IPS-18a (cell line): Measurements from ENCODE around the gene AKR1A1.
"Not testable (repeated sequence)": the region's sequence is repeated elsewhere in the genome, so short reads cannot be mapped to it uniquely, and the experiment has no call there.

Experiments used
- H3K27ac ChIP-seq: one replicate; pipeline ENCODE4 v1.5.1; 2013; ENCODE audit warnings: low read length
- H3K27me3 ChIP-seq: one replicate; pipeline ENCODE4 v1.6.1; 2013; ENCODE audit warnings: mild to moderate bottlenecking, low read length; ENCODE audit not compliant: control insufficient read depth, insufficient read depth
- H3K36me3 ChIP-seq: one replicate; pipeline ENCODE4 v1.6.1; 2013; ENCODE audit warnings: low read depth, low read length; ENCODE audit not compliant: control insufficient read depth
- H3K4me1 ChIP-seq: one replicate; pipeline ENCODE4 v1.6.1; 2013; ENCODE audit warnings: low read depth, low read length; ENCODE audit not compliant: control insufficient read depth
- H3K4me3 ChIP-seq: one replicate; pipeline ENCODE4 v1.5.1; 2013; ENCODE audit warnings: low read length
- H3K9ac ChIP-seq: one replicate; pipeline ENCODE4 v1.6.1; 2013; ENCODE audit warnings: mild to moderate bottlenecking, low read length, moderate library complexity
- H3K9me3 ChIP-seq: one replicate; pipeline ENCODE4 v1.6.1; 2013; ENCODE audit warnings: low read depth, low read length; ENCODE audit not compliant: control insufficient read depth

The AKR1A1 gene

DNA sequence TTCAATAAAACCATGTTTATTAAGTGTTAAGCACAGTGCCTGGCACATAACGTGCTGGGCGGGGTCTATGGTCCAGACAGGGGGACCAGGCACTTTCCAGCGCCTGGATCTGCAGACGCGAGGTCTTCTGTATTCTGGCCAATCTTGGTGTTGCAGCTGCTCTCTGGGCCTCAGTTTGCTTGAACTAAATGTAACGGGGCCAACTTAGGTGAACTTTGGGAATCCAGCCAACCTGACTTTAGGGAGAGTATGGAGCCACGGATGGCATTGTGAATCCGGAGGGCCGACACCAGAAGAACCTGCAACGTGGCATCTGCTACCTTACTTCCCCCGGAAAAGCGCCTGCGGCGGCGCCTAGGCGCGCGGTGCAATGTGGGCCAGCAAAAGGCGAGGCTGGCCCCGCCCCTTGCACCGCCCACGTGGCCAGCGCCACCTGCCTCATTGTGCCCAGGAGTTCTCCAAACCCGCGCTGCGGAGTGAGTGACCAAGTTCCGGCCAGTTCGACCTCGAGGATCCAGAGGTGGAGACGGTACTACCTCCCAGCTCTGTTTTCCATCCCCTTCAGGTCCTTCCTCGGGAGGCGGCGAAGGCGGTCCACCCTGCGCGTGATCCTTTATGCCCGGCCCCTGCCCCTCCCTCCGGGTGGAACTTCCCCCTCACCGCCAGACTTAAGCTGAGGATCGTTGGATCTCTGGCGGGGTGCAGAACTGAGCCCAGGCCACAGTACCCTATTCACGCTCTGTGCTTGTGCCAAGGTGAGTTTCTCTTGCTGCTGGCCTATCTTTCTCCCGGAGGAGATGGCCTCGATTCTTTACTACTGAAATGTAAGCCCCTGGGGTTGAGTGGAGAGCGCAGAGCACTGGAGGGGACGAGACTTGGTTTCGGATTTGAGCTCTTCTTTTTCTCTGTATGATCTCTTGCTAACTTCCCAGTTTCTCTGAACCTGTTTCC lies at the start of gene AKR1A1:
AKR1A1 (plus strand) TSS at position 426 of the 951 bp plus-strand sequence. CDS start 10,969 bp downstream, outside the sequence.
- Histone ChIP-seq H3K4me1 (peaks cover 6% of the 10 kb centered on the region), H3K9me3 (no peaks in the 10 kb centered on the region), H3K27me3 (no peaks in the 10 kb centered on the region), H3K9ac (peak within 1 kb of the TSS; percentile 95), H3K36me3 (peaks cover 22% of the 10 kb centered on the region), H3K27ac (peak within 1 kb of the TSS; percentile 90), H3K4me3 (peak within 1 kb of the TSS; percentile 100)

DNA sequence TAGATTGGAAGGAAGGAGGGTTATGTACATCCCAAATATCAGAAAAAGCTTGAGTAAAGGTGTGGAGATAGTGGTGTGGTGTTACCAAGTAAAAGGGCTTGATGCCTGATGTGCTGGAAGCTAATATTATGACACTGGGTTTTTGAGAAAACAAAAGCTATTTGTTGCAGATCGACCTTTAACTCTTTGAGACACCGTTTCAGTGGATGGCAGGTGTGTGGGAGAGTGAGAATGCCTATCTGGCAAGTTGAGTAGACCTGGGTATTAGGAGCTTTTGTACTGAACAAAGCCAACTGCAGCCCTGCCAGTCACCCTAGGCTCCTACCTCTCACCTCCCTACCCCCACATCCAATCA lies 49.1 kb upstream of the AKR1A1 start:
- no peaks in the 10 kb centered on the region for H3K27me3 ChIP-seq
- peaks cover 14% of the 10 kb centered on the region for H3K4me1 ChIP-seq
- H3K4me3 ChIP-seq: peak overlapping the region; percentile 86
- peaks cover 4% of the 10 kb centered on the region for H3K36me3 ChIP-seq
- H3K27ac ChIP-seq: no peak overlapping the region
- no peaks in the 10 kb centered on the region for H3K9me3 ChIP-seq
- H3K9ac ChIP-seq: no peak overlapping the region

DNA sequence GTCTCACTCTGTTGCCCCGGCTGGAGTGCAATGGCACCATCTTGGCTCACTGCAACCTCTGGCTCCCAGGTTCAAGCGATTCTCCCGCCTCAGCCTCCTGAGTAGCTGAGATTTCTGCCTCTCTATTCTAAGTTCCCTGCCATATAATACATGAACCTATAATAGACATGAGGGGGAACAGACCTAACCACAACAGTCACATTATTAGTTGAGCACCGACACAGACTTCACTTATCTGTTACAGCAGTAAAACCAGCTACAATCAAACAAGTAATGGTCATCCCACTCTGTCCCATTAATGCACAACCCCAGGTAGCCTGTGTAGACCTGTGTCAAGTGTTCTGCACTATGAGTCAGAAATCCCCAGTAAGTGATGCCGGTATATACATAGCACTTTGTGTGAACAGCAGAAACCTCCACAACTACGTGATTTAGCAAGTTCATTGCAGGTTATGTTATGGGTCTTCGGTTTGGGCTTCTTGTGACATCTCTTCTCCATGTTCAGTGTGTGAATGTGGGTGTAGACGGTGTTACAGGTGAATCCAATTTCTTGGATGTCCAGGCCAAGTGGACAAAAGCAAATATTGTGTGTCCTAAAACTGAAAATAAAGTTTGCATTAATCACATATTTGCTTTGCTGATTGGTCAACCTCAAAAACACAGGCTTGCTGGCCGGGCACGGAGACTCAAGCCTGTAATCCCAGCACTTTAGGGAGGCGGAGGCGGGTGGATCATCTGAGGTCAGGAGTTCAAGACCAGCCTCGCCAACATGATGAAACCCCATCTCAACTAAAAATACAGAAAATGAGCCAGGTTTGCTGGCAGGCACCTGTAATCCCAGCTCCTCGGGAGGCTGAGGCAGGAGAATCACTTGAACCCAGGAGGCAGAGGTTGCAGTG lies 46.9 kb upstream of the AKR1A1 start:
- no peak overlapping the region for H3K4me3 ChIP-seq
- H3K9ac ChIP-seq: no peak overlapping the region
- H3K4me1 ChIP-seq: peaks cover 14% of the 10 kb centered on the region
- H3K27ac ChIP-seq: no peak overlapping the region
- H3K27me3 ChIP-seq: no peaks in the 10 kb centered on the region
- no peaks in the 10 kb centered on the region for H3K9me3 ChIP-seq
- H3K36me3 ChIP-seq: peaks cover 4% of the 10 kb centered on the region

DNA sequence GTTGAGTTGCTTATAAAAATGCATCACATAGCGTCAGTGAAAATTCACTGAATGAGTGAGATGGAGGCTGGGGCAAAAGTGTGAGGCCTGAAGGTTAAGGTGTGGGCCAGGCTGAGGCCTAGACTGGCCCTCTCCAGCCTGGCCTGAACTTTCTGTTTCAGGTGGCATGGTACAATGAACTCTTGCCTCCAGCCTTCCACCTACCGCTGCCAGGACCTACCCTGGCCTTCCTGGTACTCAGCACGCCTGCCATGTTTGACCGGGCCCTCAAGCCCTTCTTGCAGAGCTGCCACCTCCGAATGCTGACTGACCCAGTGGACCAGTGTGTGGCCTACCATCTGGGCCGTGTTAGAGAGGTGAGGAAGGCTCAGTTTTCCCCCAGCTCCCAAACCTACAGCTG lies 43.4 kb upstream of the AKR1A1 start:
- Histone ChIP-seq H3K9ac (no peak overlapping the region), H3K36me3 (peaks cover 29% of the 10 kb centered on the region), H3K27ac (no peak overlapping the region), H3K9me3 (no peaks in the 10 kb centered on the region), H3K4me3 (no peak overlapping the region), H3K4me1 (no peaks in the 10 kb centered on the region), H3K27me3 (no peaks in the 10 kb centered on the region)

DNA sequence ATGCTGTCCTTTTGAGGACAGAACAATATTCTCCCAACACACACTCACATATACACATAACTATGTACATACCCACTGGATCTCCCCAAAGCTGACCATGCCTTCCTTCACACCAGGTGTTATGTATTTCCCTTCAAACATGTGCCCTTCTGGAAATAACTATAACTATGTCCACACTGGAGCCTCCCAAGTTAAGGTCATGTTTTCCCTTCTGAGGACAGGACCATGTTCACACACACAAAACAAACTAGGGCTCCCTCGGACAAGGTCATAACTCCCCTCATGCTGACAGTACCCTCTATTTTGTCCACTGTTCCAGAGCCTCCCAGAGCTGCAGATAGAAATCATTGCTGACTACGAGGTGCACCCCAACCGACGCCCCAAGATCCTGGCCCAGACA lies 42.7 kb upstream of the AKR1A1 start:
- Histone ChIP-seq H3K36me3 (peaks cover 36% of the 10 kb centered on the region), H3K9me3 (no peaks in the 10 kb centered on the region), H3K9ac (no peak overlapping the region), H3K4me1 (no peaks in the 10 kb centered on the region), H3K27ac (no peak overlapping the region), H3K27me3 (no peaks in the 10 kb centered on the region), H3K4me3 (no peak overlapping the region)

DNA sequence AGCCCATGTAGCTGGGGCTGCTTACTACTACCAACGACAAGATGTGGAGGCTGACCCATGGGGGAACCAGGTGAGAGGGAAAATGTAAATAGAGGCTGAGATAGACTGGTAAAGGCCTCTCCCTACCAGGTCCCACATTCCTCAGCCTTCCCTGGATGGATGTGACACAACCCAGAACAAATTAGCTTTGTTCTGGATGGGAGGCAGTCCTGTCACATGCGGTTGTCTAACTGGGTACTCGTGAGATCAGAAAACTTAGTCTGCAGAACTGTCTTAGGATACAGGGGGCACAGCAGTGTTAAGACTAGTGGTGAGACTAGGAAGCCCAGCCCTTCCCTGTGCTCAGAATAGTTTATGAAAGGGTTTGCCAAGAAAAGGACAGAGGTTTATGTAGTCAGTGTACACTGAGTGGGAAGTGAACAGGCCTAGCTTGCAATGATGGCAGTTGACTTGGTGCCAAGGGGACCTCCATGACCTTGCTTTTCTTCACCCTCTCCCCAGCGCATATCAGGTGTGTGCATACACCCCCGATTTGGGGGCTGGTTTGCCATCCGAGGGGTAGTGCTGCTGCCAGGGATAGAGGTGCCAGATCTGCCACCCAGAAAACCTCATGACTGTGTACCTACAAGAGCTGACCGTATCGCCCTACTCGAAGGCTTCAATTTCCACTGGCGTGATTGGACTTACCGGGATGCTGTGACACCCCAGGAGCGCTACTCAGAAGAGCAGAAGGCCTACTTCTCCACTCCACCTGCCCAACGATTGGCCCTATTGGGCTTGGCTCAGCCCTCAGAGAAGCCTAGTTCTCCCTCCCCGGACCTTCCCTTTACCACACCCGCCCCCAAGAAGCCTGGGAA lies 42.1 kb upstream of the AKR1A1 start:
- H3K27me3 ChIP-seq: no peaks in the 10 kb centered on the region
- no peak overlapping the region for H3K27ac ChIP-seq
- no peak overlapping the region for H3K9ac ChIP-seq
- H3K9me3 ChIP-seq: no peaks in the 10 kb centered on the region
- H3K4me1 ChIP-seq: no peaks in the 10 kb centered on the region
- no peak overlapping the region for H3K4me3 ChIP-seq
- H3K36me3 ChIP-seq: peaks cover 41% of the 10 kb centered on the region

DNA sequence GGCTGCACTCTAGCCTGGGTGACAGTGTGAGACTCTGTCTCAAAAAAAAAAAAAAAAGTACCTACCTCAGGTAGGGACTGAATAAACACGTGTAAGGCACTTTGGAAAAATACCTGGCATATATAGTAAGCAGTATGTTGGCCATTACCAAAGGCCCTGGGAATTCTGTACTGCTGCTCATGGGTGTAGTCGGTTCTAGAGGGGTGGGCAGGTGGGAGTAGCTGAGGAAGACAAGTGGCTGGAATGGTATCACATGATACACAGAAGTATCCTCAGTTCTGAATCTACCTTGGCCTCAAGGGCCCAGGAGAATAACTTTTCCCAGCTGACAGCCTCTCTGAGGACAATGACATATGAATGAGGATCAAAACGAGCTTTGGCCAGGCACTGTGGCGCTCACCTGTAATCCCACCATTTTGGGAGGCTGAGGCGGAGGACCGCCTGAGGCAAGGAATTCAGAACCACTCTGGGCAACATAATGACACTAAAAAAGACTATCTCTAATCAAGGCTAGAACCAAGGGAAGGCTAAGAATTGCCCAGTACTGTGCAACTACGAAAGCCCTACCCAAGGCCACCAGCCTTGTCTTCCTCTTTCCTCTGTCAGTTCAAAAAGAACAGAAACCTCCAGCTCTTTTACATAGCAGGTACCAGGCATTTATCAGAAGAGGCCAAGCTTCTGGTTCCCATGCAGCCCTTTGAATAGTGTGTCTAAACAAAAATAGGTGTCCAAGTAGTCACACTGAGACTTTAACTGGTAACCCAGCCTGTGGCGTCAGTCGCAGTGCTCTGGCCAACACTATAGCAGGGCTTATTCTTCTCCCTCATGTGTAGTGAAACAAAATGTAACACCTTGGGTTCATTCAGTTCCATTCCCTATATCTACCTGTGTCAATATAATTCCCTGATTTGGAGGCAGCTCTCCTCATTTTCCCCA lies 40.3 kb upstream of the AKR1A1 start:
- H3K4me3 ChIP-seq: no peak overlapping the region
- H3K27me3 ChIP-seq: no peaks in the 10 kb centered on the region
- no peak overlapping the region for H3K27ac ChIP-seq
- H3K36me3 ChIP-seq: peaks cover 56% of the 10 kb centered on the region
- H3K9me3 ChIP-seq: no peaks in the 10 kb centered on the region
- H3K9ac ChIP-seq: no peak overlapping the region
- no peaks in the 10 kb centered on the region for H3K4me1 ChIP-seq

DNA sequence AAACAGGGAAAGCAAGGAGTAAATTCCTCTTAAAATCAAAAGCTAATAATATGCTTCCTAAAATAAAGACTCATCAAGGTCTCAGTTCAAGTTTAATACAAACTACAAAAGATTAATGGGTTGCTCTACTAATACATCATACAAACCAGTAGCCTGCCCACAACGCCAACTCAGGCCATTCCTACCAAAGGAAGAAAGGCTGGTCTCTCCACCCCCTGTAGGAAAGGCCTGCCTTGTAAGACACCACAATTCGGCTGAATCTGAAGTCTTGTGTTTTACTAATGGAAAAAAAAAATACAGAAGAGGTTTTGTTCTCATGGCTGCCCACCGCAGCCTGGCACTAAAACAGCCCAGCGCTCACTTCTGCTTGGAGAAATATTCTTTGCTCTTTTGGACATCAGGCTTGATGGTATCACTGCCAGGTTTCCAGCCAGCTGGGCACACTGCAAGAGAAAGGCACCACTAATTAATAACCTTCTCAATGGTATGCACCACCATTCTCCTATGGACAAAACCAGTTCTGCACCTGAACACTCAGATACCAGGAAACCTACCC lies 39.6 kb upstream of the AKR1A1 start:
- Histone ChIP-seq H3K9ac (no peak overlapping the region), H3K27ac (no peak overlapping the region), H3K27me3 (no peaks in the 10 kb centered on the region), H3K9me3 (no peaks in the 10 kb centered on the region), H3K36me3 (peaks cover 64% of the 10 kb centered on the region), H3K4me3 (no peak overlapping the region), H3K4me1 (no peaks in the 10 kb centered on the region)

DNA sequence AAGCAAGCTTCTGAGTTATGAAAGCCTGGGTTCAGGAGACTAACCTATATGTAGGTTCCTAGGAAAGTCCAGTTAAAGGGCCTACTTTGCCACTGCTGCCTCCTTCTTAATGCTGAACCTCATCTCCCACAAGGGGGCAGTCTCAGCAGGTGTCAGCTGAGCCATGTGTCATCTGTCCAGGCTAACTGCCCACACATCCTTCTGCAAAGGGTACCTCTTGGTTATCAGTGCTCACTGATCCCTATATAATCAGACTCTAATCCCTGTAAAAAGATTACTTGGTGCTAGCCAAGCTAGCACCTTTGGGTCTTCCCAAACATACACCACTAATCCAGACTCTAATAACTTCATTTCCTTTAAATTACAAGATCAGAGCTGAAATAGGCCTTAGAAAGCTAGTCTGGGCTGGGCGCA lies 38.0 kb upstream of the AKR1A1 start:
- Histone ChIP-seq H3K27ac (no peak overlapping the region), H3K36me3 (peaks cover 78% of the 10 kb centered on the region), H3K9me3 (no peaks in the 10 kb centered on the region), H3K9ac (no peak overlapping the region), H3K4me1 (no peaks in the 10 kb centered on the region), H3K27me3 (no peaks in the 10 kb centered on the region), H3K4me3 (no peak overlapping the region)

DNA sequence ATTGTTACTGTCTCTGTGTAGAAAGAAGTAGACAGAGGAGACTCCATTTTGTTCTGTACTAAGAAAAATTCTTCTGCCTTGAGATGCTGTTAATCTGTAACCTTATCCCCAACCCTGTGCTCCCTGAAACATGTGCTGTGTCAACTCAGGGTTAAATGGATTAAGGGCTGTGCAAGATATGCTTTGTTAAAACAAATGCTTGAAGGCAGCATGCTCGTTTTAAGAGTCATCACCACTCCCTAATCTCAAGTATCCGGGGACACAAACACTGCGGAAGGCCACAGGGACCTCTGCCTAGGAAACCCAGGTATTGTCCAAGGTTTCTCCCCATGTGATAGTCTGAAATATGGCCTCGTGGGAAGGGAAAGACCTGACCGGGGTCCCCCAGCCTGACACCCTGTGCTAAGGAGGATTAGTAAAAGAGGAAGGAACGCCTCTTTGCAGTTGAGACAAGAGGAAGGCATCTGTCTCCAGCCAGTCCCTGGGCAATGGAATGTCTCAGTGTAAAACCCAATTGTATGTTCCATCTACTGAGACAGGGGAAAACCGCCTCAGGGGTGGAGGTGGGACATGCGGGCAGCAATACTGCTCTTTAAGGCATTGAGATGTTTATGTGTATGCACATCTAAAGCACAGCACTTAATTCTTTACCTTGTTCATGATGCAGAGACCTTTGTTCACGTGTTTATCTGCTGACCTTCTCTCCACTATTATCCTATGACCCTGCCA lies 36.9 kb upstream of the AKR1A1 start:
- H3K4me1 ChIP-seq, H3K4me3 ChIP-seq, H3K9me3 ChIP-seq, H3K9ac ChIP-seq, H3K27ac ChIP-seq, H3K27me3 ChIP-seq: not testable (repeated sequence)
- H3K36me3 ChIP-seq: peaks cover 87% of the 10 kb centered on the region
